ENCODE measurements around the gene PIP5KL1. TPM values are rescaled to one million over a fixed set of nuclear protein-coding genes. Genes with fewer than 3 reads are reported as not detected.
A peak's percentile ranks its signal among the peaks of the same experiment; 100 is the strongest.

Gene PIP5KL1
- total RNA-seq, 1 donor from 2014 or later = 0.85 TPM

DNA sequence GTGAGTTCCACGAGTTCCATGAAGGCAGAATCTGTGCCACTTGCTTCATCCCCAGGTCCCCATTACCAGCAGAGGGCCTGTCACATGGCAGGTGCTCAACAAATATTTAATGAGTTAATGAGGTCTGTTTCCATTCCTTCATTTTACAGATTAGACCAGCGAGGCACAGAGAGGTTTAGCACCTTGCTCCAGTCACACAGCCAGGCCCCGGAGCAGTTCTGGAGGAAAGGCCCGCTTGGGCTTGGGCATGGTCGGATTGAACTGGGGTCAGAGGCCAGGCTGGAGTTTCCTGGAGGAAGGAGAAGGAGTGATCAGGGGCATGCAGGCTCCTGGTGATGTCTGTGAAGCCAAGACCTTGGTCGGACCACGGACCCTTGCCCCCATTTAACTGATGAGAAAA is 9.8 kb downstream of the PIP5KL1 start:
- Histone ChIP-seq H3K36me3 (no peaks in the 10 kb centered on the region), H3K4me3 (no peak overlapping the region), H3K4me1 (peaks cover 49% of the 10 kb centered on the region), H3K9me3 (replicated peaks) (no peaks in the 10 kb centered on the region), H3K27ac (replicated peaks) (no peak overlapping the region), H3K27me3 (ENCODE audit: low read depth) (peaks cover 35% of the 10 kb centered on the region)
- DNase-seq = no peak
- intact Hi-C loops (cut with micrococcal nuclease) = loop anchor here (5.0 to 10.0 kb wide), 3 partner anchors 133 to 416 kb away; partner anchors contain the start of gene CDK9
- TF ChIP-seq, protein P1, sequence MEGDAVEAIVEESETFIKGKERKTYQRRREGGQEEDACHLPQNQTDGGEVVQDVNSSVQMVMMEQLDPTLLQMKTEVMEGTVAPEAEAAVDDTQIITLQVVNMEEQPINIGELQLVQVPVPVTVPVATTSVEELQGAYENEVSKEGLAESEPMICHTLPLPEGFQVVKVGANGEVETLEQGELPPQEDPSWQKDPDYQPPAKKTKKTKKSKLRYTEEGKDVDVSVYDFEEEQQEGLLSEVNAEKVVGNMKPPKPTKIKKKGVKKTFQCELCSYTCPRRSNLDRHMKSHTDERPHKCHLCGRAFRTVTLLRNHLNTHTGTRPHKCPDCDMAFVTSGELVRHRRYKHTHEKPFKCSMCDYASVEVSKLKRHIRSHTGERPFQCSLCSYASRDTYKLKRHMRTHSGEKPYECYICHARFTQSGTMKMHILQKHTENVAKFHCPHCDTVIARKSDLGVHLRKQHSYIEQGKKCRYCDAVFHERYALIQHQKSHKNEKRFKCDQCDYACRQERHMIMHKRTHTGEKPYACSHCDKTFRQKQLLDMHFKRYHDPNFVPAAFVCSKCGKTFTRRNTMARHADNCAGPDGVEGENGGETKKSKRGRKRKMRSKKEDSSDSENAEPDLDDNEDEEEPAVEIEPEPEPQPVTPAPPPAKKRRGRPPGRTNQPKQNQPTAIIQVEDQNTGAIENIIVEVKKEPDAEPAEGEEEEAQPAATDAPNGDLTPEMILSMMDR (IDR thresholded peaks at IDR 0.05; ENCODE audit: borderline replicate concordance) = no peak

DNA sequence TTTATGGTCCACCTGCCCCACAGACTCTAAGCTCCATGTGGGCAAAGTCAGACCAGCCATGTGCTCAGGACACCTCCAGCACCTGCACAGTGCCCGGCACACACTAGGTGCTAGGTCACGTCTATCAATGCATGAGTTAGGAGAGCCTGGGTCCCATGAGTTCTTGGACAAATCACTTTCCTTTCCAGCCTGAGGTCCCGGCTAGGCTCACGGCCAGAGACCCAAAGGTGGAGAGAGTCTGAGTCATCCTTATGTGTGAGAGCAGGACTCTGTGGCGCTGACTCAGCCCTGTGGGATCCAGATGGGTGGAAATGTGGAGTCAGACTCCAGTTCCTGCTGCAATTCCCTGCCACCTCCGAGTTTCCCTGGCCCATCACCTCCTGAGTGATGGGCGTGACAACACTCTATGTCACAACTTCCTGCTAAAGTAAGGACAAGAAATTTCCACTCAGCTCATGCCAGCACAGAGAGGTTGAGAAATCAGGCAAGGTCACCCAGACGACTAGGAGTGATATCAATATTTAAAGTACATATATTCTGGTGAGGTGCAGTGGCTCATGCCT is 11.2 kb downstream of the PIP5KL1 start:
- Histone ChIP-seq H3K27ac (replicated peaks) (peak overlapping the region; percentile 82), H3K36me3 (no peaks in the 10 kb centered on the region), H3K9me3 (replicated peaks) (no peaks in the 10 kb centered on the region), H3K4me1 (peaks cover 63% of the 10 kb centered on the region), H3K4me3 (no peak overlapping the region), H3K27me3 (ENCODE audit: low read depth) (peaks cover 21% of the 10 kb centered on the region)
- TF ChIP-seq, protein P1 (IDR thresholded peaks at IDR 0.05; ENCODE audit: borderline replicate concordance) = no peak
- intact Hi-C loops (cut with micrococcal nuclease) = no loop called here
- peak; percentile 82 for DNase-seq

DNA sequence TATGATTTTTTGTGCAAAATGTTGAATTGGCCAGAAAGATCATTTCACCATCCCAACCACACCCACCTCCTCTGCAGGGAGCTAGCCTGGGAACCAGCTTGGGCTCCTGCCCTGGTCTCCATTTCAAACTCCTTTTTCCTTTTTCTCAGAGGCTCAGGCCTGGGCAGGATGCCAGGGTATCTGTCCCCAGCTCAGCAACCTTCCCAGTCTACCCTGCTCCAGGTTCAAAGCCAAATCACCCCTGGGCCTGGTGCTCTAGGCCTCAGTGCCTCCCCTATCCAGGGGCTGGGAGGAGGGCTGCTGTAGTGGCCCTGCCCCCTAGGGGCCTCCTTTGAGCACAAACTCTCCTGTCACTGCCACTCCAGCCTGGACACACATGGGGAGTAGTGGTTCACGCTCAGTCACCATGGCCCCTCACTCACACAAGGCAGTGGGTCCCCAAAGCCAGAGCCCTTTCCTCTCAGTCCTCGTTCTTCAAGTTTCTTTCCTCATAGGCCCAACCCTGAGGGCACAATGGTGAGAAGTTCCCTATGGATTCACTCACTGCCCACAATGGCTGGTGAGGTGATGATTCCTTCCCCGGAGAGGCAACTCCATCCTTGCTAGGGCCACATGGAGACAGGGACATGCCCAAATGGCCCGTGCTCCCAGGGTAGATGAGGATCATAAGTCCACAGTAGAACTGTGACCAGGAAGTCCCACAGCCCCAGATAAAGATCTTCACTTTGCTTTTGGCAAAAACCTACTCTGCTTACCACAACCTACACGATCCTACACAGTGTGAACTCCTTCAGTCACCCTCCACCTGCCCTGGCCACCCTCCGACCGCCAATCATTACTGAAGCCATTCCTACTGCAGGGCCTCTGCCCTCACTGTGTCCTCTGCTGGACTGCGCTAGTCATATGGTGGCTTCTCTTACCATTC is 12.1 kb downstream of the PIP5KL1 start:
- Histone ChIP-seq H3K36me3 (peaks cover 4% of the 10 kb centered on the region), H3K9me3 (replicated peaks) (no peaks in the 10 kb centered on the region), H3K27me3 (ENCODE audit: low read depth) (peaks cover 12% of the 10 kb centered on the region), H3K27ac (replicated peaks) (peak overlapping the region; percentile 82), H3K4me1 (peaks cover 63% of the 10 kb centered on the region), H3K4me3 (no peak overlapping the region)
- TF ChIP-seq, protein P1 (IDR thresholded peaks at IDR 0.05; ENCODE audit: borderline replicate concordance) = peak; percentile 10
- DNase-seq = no peak
- intact Hi-C loops (cut with micrococcal nuclease) = no loop called here

DNA sequence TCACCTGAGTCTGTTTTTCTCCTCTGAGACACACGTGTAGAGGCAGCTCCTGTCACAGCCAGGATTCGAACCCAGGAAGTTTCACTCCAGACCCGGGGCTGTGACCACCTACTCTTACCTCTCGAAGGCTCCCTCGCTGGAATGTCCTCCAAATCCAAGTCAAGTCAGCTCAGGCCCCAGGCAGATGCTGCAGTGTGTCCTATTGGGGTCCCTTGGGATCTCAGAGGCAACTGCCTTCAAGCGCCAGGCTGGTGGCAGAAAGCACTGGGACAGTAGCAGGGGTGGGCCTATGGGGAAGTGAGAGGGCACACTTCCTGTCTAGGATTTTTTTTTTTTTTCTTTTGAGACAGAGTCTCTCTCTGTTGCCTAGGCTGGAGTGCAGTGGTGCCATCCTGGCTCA is 13.0 kb downstream of the PIP5KL1 start:
- intact Hi-C loops (cut with micrococcal nuclease) = no loop called here
- H3K9me3 ChIP-seq (replicated peaks) = no peaks in the 10 kb centered on the region
- peak overlapping the region; percentile 82 for H3K27ac ChIP-seq (replicated peaks)
- peak overlapping the region; percentile 84 for H3K4me3 ChIP-seq
- DNase-seq = no peak
- H3K4me1 ChIP-seq = peaks cover 63% of the 10 kb centered on the region
- TF ChIP-seq, protein P1 (IDR thresholded peaks at IDR 0.05; ENCODE audit: borderline replicate concordance) = no peak
- H3K27me3 ChIP-seq (ENCODE audit: low read depth) = peaks cover 9% of the 10 kb centered on the region
- peaks cover 12% of the 10 kb centered on the region for H3K36me3 ChIP-seq

DNA sequence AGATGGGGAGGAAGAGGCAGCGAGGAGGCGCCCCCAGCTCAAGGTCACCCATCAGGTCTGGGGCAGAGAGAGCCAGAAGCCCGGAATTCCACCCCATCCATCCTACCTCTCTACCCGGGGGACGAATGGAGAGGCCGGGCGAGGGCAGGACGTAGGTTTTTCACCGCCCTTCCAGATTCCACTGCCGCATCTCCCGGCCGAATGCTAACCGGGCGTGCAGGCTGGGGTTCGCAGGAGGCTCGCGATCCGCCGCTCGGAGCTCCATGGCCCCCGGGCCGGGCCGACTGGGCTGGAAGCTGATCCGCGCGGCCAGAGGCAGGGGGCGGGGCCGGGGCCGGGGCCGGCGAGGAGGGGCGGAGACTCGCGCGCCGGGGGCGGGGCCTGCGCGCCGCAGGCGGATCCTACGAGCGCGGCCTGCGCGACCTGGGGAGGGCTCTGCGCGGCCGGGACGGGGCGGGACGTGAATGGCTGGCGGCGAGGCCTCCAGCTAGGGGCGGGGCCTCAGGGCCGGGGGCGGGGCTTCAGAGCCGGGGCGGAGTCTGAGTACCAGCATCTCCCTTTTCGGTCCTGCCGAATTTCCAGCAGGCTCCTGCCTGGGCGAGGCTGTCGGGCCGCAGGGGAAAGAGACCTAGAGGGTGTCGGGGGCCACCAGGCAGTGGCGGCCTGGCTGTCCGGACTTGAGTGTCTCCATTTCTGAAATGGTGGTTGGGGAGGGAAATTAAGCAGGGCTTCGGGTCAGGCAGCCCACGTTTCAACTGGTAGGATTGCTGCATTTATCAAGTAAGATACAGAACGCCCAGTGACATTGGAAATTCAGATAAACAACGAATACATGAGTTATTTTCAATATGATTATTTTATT is 13.6 kb downstream of the PIP5KL1 start, which contains the start of gene ST6GALNAC4:
TSS of gene ST6GALNAC4 (minus strand) at position 322 of the 862 bp plus-strand sequence. CDS start 622 bp downstream, outside the sequence.
- TF ChIP-seq, protein P1 (IDR thresholded peaks at IDR 0.05; ENCODE audit: borderline replicate concordance) = no peak
- Histone ChIP-seq H3K36me3 (peaks cover 18% of the 10 kb centered on the region), H3K9me3 (replicated peaks) (no peaks in the 10 kb centered on the region), H3K4me3 (peak within 1 kb of the TSS; percentile 84), H3K27ac (replicated peaks) (peak within 1 kb of the TSS; percentile 82), H3K4me1 (peaks cover 61% of the 10 kb centered on the region), H3K27me3 (ENCODE audit: low read depth) (peaks cover 4% of the 10 kb centered on the region)
- intact Hi-C loops (cut with micrococcal nuclease) = no loop called here
- DNase-seq = peak; percentile 96
